ENCODE results near the gene ANO7.

DNA sequence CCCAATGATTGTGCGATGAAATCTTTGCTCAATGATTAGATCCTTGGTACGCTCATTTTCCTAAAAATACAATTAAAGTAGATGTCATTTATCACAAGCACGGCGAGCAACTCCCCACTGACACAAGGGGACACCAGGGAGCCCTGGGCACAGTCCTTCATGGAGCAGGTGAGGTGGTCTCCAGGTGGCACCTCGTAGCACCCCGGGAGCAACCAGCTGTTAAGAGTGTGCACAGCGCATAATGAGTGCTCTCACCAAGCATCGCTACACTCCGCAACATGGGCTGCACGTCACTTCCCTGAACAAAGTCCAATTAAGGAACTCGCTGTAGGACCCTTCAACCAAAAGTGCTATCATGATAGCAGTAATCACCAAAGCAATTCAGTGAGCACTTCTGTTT lies 59.8 kb downstream of the ANO7 start:
- TF ChIP-seq, protein P1, sequence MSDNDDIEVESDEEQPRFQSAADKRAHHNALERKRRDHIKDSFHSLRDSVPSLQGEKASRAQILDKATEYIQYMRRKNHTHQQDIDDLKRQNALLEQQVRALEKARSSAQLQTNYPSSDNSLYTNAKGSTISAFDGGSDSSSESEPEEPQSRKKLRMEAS (IDR thresholded peaks at IDR 0.05) = no peak
- TF ChIP-seq EZH2 (IDR thresholded peaks at IDR 0.05) = no peak
- TF ChIP-seq, protein P2, sequence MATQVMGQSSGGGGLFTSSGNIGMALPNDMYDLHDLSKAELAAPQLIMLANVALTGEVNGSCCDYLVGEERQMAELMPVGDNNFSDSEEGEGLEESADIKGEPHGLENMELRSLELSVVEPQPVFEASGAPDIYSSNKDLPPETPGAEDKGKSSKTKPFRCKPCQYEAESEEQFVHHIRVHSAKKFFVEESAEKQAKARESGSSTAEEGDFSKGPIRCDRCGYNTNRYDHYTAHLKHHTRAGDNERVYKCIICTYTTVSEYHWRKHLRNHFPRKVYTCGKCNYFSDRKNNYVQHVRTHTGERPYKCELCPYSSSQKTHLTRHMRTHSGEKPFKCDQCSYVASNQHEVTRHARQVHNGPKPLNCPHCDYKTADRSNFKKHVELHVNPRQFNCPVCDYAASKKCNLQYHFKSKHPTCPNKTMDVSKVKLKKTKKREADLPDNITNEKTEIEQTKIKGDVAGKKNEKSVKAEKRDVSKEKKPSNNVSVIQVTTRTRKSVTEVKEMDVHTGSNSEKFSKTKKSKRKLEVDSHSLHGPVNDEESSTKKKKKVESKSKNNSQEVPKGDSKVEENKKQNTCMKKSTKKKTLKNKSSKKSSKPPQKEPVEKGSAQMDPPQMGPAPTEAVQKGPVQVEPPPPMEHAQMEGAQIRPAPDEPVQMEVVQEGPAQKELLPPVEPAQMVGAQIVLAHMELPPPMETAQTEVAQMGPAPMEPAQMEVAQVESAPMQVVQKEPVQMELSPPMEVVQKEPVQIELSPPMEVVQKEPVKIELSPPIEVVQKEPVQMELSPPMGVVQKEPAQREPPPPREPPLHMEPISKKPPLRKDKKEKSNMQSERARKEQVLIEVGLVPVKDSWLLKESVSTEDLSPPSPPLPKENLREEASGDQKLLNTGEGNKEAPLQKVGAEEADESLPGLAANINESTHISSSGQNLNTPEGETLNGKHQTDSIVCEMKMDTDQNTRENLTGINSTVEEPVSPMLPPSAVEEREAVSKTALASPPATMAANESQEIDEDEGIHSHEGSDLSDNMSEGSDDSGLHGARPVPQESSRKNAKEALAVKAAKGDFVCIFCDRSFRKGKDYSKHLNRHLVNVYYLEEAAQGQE (IDR thresholded peaks at IDR 0.05; ENCODE audit: low read depth) = no peak
